NCI-H82 treated with DMSO at 0.1 percent for 48 hours (cell line): ENCODE measurements around the gene LRRC27.
"Not testable (repeated sequence)": the region's sequence is repeated elsewhere in the genome, so short reads cannot be mapped to it uniquely, and the experiment has no call there.

Experiments used
- DNase-seq: peaks from one replicate; lab custom pipeline; 2025; ENCODE audit not compliant: unreplicated experiment; lab: John Stamatoyannopoulos, UW

The LRRC27 gene

GRCh38 chr10:132336064-132336746 lies 4.2 kb downstream of the LRRC27 start:
- no peak for DNase-seq

- no peak for DNase-seq
These were observed 5.0 kb downstream of the LRRC27 start for GRCh38 chr10:132336919-132337407.

GRCh38 chr10:132337854-132338253 lies 5.9 kb downstream of the LRRC27 start:
- not testable (repeated sequence) for DNase-seq

- no peak for DNase-seq
These were observed 6.9 kb downstream of the LRRC27 start for GRCh38 chr10:132338876-132339275.

- no peak for DNase-seq
These were observed 7.3 kb downstream of the LRRC27 start for GRCh38 chr10:132339276-132339675.

GRCh38 chr10:132341017-132341416 lies 9.0 kb downstream of the LRRC27 start:
- DNase-seq = no peak

GRCh38 chr10:132341781-132342180 lies 9.8 kb downstream of the LRRC27 start:
- DNase-seq = no peak

GRCh38 chr10:132342553-132342952 lies 10.6 kb downstream of the LRRC27 start:
- DNase-seq = no peak

- no peak for DNase-seq
These were observed 12.4 kb downstream of the LRRC27 start for GRCh38 chr10:132344386-132344785.

GRCh38 chr10:132345345-132345744 lies 13.4 kb downstream of the LRRC27 start:
- no peak for DNase-seq

GRCh38 chr10:132346806-132347205 lies 14.8 kb downstream of the LRRC27 start:
- DNase-seq = no peak

- no peak for DNase-seq
These were observed 15.4 kb downstream of the LRRC27 start for GRCh38 chr10:132347211-132347930.

GRCh38 chr10:132347931-132348267 lies 15.9 kb downstream of the LRRC27 start:
- no peak for DNase-seq

GRCh38 chr10:132349766-132350165 lies 17.8 kb downstream of the LRRC27 start:
- no peak for DNase-seq

- DNase-seq = no peak
These were observed 18.4 kb downstream of the LRRC27 start for GRCh38 chr10:132350391-132350790.

GRCh38 chr10:132350946-132351345 lies 19.0 kb downstream of the LRRC27 start:
- DNase-seq = no peak

GRCh38 chr10:132351611-132352010 lies 19.6 kb downstream of the LRRC27 start:
- DNase-seq = no peak

GRCh38 chr10:132352462-132353308 lies 20.7 kb downstream of the LRRC27 start:
- DNase-seq = not testable (repeated sequence)

- DNase-seq = no peak
These were observed 21.7 kb downstream of the LRRC27 start for GRCh38 chr10:132353456-132354355.

GRCh38 chr10:132354356-132355094 lies 22.5 kb downstream of the LRRC27 start:
- no peak for DNase-seq
